A549 (cell line): ENCODE measurements around the gene FRMD4A. TPM values are rescaled to one million over a fixed set of nuclear protein-coding genes. Genes with fewer than 3 reads are reported as not detected.

Source experiments
- ATAC-seq, 2 experiments: fragments of 200-7000 bp in 1 of 2; fragments of >200 bp in 1 of 2; cut with Nextera tagmentation in 1 of 2; cut with Tn5 transposase in 1 of 2; 3 replicates each; pipeline versions ENCODE4 v1.8.0 to v1.9.1; 2018 to 2020; ENCODE audit warnings: mild to moderate bottlenecking in 1 of 2, moderate library complexity in 1 of 2
- CTCF ChIA-PET: fragments of 300-600 bp; sonication (Branson Sonifier 250); formaldehyde crosslinking; extraction: SDS; loops from one replicate; lab custom pipeline; 2021; ENCODE audit warnings: antibody characterized with exemption, inconsistent platforms; lab: Yijun Ruan, JAX
- POLR2A ChIA-PET: fragments of 350-600 bp; formaldehyde crosslinking; extraction: SDS; loops from one replicate; lab custom pipeline; 2021; ENCODE audit warnings: antibody characterized with exemption, inconsistent platforms; lab: Yijun Ruan, JAX
- DNase-seq, 2 experiments: peaks; one replicate each; pipeline versions ENCODE4 v3.0.0 to v3.0.0-alpha.2; 2011 to 2016; ENCODE audit warnings: low read depth in 1 of 2, low spot score in 1 of 2
- FAIRE-seq: peaks from 2 replicates; lab custom pipeline; 2011; peaks lifted over from hg19 to GRCh38; lab: Jason Lieb, UNC
- H3K27ac ChIP-seq, 2 experiments: fragments of >200 bp; sonication (Bioruptor Twin); formaldehyde crosslinking; 3 replicates each; pipeline ENCODE4 v1.5.1; 2016 to 2017
- H3K4me1 ChIP-seq: fragments of >200 bp; sonication (Bioruptor Twin); formaldehyde crosslinking; 3 replicates; pipeline ENCODE4 v1.6.1; 2016
- H3K4me2 ChIP-seq: fragments of >200 bp; sonication (Bioruptor Twin); formaldehyde crosslinking; 3 replicates; pipeline ENCODE4 v1.6.1; 2016
- H3K4me3 ChIP-seq: fragments of >200 bp; sonication (Bioruptor Twin); formaldehyde crosslinking; 3 replicates; pipeline ENCODE4 v1.5.1; 2016
- H3K9me3 ChIP-seq: fragments of >200 bp; sonication (Bioruptor Twin); formaldehyde crosslinking; 3 replicates; pipeline ENCODE4 v1.6.1; 2016
- ATOH8 ChIP-seq: fragments of 250-450 bp; sonication (Bioruptor Pico); IDR thresholded peaks from 2 replicates; pipeline ENCODE4 v1.5.0; 2020; ENCODE audit warnings: low read depth, mild to moderate bottlenecking, moderate library complexity
- BCL3 ChIP-seq: fragments of >200 bp; sonication (Bioruptor Twin); formaldehyde crosslinking; IDR thresholded peaks from 3 replicates; pipeline ENCODE4 v1.6.1; 2016
- BHLHE40 ChIP-seq: IDR thresholded peaks from 2 replicates; pipeline ENCODE4 v1.6.1; 2012; ENCODE audit warnings: low read depth, low read length, inconsistent platforms
- CBX2 ChIP-seq: fragments of 200-600 bp; sonication (generic); IDR thresholded peaks from 2 replicates; pipeline ENCODE4 v1.6.1; 2016; ENCODE audit warnings: low read depth, mild to moderate bottlenecking, borderline replicate concordance
- CHD2 ChIP-seq: fragments of 150-350 bp; IDR thresholded peaks from 2 replicates; pipeline ENCODE4 v1.6.1; 2014; ENCODE audit warnings: low read length; ENCODE audit not compliant: partially characterized antibody
- CHD4 ChIP-seq: fragments of 200-600 bp; sonication (generic); IDR thresholded peaks from 2 replicates; pipeline ENCODE4 v1.6.1; 2016; ENCODE audit warnings: antibody characterized with exemption, mild to moderate bottlenecking, borderline replicate concordance
- ELK1 ChIP-seq: fragments of 150-350 bp; IDR thresholded peaks from 2 replicates; pipeline ENCODE4 v1.6.1; 2014; ENCODE audit warnings: low read depth, mild to moderate bottlenecking, low read length
- EP300 ChIP-seq, 2 experiments: fragments of >200 bp; sonication (Bioruptor Twin); formaldehyde crosslinking; IDR thresholded peaks; 2 replicates in 1 of 2; 3 replicates in 1 of 2; pipeline ENCODE4 v1.6.1; 2016 to 2017
- ESRRA ChIP-seq: fragments of 150-350 bp; IDR thresholded peaks from 2 replicates; pipeline ENCODE4 v1.6.1; 2014; ENCODE audit warnings: mild to moderate bottlenecking, low read length, borderline replicate concordance
- FOSL2 ChIP-seq, 2 experiments: fragments of 450-650 bp in 1 of 2; fragments of >200 bp in 1 of 2; sonication (Bioruptor Twin) in 1 of 2; formaldehyde crosslinking; IDR thresholded peaks; 2 replicates each; pipeline versions ENCODE4 v1.5.0 to v1.6.1; 2016 to 2020; ENCODE audit warnings: mild to moderate bottlenecking in 1 of 2, moderate library complexity in 1 of 2
- HDAC2 ChIP-seq: fragments of 200-600 bp; sonication (generic); IDR thresholded peaks from 2 replicates; pipeline ENCODE4 v1.6.1; 2016
- HEYL ChIP-seq: fragments of 250-450 bp; sonication (Bioruptor Pico); IDR thresholded peaks from 2 replicates; pipeline ENCODE4 v1.8.0; 2021; ENCODE audit warnings: mild to moderate bottlenecking, moderate library complexity
- HMGXB4 ChIP-seq: fragments of 250-450 bp; sonication (Bioruptor Pico); IDR thresholded peaks from 2 replicates; pipeline ENCODE4 v1.5.0; 2021; ENCODE audit warnings: mild to moderate bottlenecking, moderate library complexity, borderline replicate concordance
- HOXB13 ChIP-seq: fragments of 250-450 bp; sonication (Bioruptor Pico); IDR thresholded peaks from 2 replicates; pipeline ENCODE4 v1.5.0; 2020; ENCODE audit warnings: low read depth, mild to moderate bottlenecking, moderate library complexity
- MAFK ChIP-seq: fragments of 450-650 bp; IDR thresholded peaks from 2 replicates; pipeline ENCODE4 v1.6.1; 2014; ENCODE audit not compliant: partially characterized antibody
- MAX ChIP-seq: IDR thresholded peaks from 2 replicates; pipeline ENCODE4 v1.6.1; 2012
- MAZ ChIP-seq: fragments of 150-350 bp; IDR thresholded peaks from 2 replicates; pipeline ENCODE4 v1.6.1; 2014; ENCODE audit warnings: antibody characterized with exemption, low read depth, low read length, borderline replicate concordance
- NPAS2 ChIP-seq: fragments of 250-450 bp; sonication (Bioruptor Pico); IDR thresholded peaks from 2 replicates; pipeline ENCODE4 v1.8.0; 2022; ENCODE audit warnings: mild to moderate bottlenecking, moderate library complexity, borderline replicate concordance
- POLR2AphosphoS2 ChIP-seq: conservative IDR thresholded peaks from 2 replicates; pipeline ENCODE4 v1.6.1; 2012; ENCODE audit warnings: low read length, improper control_type of control experiment, inconsistent platforms
- RAD21 ChIP-seq, 2 experiments: fragments of >200 bp in 1 of 2; sonication (Bioruptor Twin) in 1 of 2; formaldehyde crosslinking in 1 of 2; IDR thresholded peaks in 1 of 2; conservative IDR thresholded peaks in 1 of 2; 2 replicates in 1 of 2; 3 replicates in 1 of 2; pipeline ENCODE4 v1.6.1; 2012 to 2018; ENCODE audit warnings: inconsistent platforms in 1 of 2
- RARB ChIP-seq: fragments of 250-450 bp; sonication (Bioruptor Pico); IDR thresholded peaks from 2 replicates; pipeline ENCODE4 v1.8.0; 2021; ENCODE audit warnings: mild to moderate bottlenecking, moderate library complexity
- RFX5 ChIP-seq: fragments of 450-650 bp; IDR thresholded peaks from 2 replicates; pipeline ENCODE4 v1.7.1; 2014; ENCODE audit warnings: antibody characterized with exemption, mild to moderate bottlenecking, moderate library complexity
- TFCP2L1 ChIP-seq: fragments of 250-450 bp; sonication (Bioruptor Pico); IDR thresholded peaks from 2 replicates; pipeline ENCODE4 v1.5.0; 2021; ENCODE audit warnings: mild to moderate bottlenecking
- ZC3H11A ChIP-seq: fragments of 450-650 bp; IDR thresholded peaks from 2 replicates; pipeline ENCODE4 v1.6.1; 2014; ENCODE audit warnings: antibody characterized with exemption, mild to moderate bottlenecking
- ZFP36 ChIP-seq: fragments of 450-650 bp; IDR thresholded peaks from 2 replicates; pipeline ENCODE4 v1.6.1; 2014; ENCODE audit warnings: borderline replicate concordance; ENCODE audit not compliant: partially characterized antibody
- ZNF302 ChIP-seq: fragments of 250-450 bp; sonication (Bioruptor Pico); IDR thresholded peaks from 2 replicates; pipeline ENCODE4 v1.9.0; 2021; ENCODE audit warnings: inconsistent platforms, mild to moderate bottlenecking, moderate library complexity
- WGBS: methylation state at CpG from one replicate; pipeline ENCODE4 v1.1.6; 2017; ENCODE audit errors: missing lambda C conversion rate; 5-methylcytosine and 5-hydroxymethylcytosine counted together
- polyA plus RNA-seq, 4 experiments: library from polyadenylated mRNA; depleted of rRNA in 3 of 4; stranded (reverse); fragments of >200 nt; fragmentation: RNase III in 1 of 4; extraction: RNeasy Plus Mini Kit Qiagen cat#74134 plus additional on column Dnase treatment in 1 of 4; gene quantifications; 2 replicates in 3 of 4; 3 replicates in 1 of 4; pipeline ENCODE4 v1.2.3, GENCODE V29; 2011 to 2017

The FRMD4A gene
- polyA plus RNA-seq, 2 of the 4 experiments (the other 2 are of a cell fraction) = 2.5 to 4.7 TPM

- no peak for ATAC-seq
- 61% methylated on average over 5 of the region's 5 CpGs for WGBS
- Histone ChIP-seq H3K27ac (no peak overlapping the region), H3K4me3 (no peak overlapping the region), H3K4me2 (no peak overlapping the region), H3K9me3 (no peaks in the 10 kb centered on the region), H3K4me1 (no peaks in the 10 kb centered on the region)
- no peak for DNase-seq
- TF ChIP-seq POLR2AphosphoS2 (no peak), MAX (no peak), RARB (CRISPR knock-in tag) (no peak), BHLHE40 (no peak), EP300 (IDR thresholded peaks at IDR 0.05) (no peak), ZFP36 (no peak), NPAS2 (CRISPR knock-in tag) (no peak), FOSL2 (IDR thresholded peaks at IDR 0.05) (no peak), FOSL2 (CRISPR knock-in tag; IDR thresholded peaks at IDR 0.05) (no peak), BCL3 (no peak), ATOH8 (CRISPR knock-in tag) (no peak), ZC3H11A (no peak), ESRRA (no peak), HDAC2 (no peak), HOXB13 (CRISPR knock-in tag) (no peak)
- ChIA-PET POLR2A (no interaction called here), CTCF (interaction anchor here (1.0 to 4.6 kb wide), 4 partner anchors 12 to 196 kb away, joined by 3 to 23 read pairs (median 4); no protein-coding TSS in a partner anchor)
- no peak for FAIRE-seq
Observed at GRCh38 chr10:14208231-14208630, 122.5 kb downstream of the FRMD4A start.

GRCh38 chr10:14205233-14205632, 125.5 kb downstream of the FRMD4A start:
- 55% methylated on average over 4 of the region's 4 CpGs for WGBS
- no peak overlapping the region for H3K4me3 ChIP-seq
- ChIA-PET POLR2A (no interaction called here), CTCF (interaction anchor here (4.6 kb wide), 1 partner anchor 9 kb away, joined by 23 read pairs; no protein-coding TSS in a partner anchor)
- FAIRE-seq (no peak), ATAC-seq (no peak), DNase-seq (no peak)
- no peaks in the 10 kb centered on the region for H3K9me3 ChIP-seq
- TF ChIP-seq RFX5 (no peak), CBX2 (no peak), ELK1 (no peak), MAZ (no peak), MAFK (no peak), MAX (no peak), TFCP2L1 (CRISPR knock-in tag) (no peak), EP300 (IDR thresholded peaks at IDR 0.05) (no peak), RARB (CRISPR knock-in tag) (no peak), POLR2AphosphoS2 (no peak), CHD4 (no peak), RAD21 (conservative IDR thresholded peaks at IDR 0.05 in 1 of 2, IDR thresholded peaks at IDR 0.05 in 1 of 2) (no peak), HEYL (no peak), BHLHE40 (no peak), HDAC2 (no peak), ZC3H11A (no peak), ZNF302 (CRISPR knock-in tag) (no peak), CHD2 (no peak), HMGXB4 (CRISPR knock-in tag) (no peak)
- no peaks in the 10 kb centered on the region for H3K4me1 ChIP-seq
- no peak overlapping the region for H3K27ac ChIP-seq
- H3K4me2 ChIP-seq = no peak overlapping the region
